Measurements from ENCODE around the gene CDS1. TPM values are rescaled to one million over a fixed set of nuclear protein-coding genes. Genes with fewer than 3 reads are reported as not detected.

Gene CDS1
- total RNA-seq, 4 donors from 2014 or later, result 10.7 to 56.4 (median 43.3) TPM

GRCh38 chr4:84648178-84648577, 65.3 kb downstream of the CDS1 start:
- no peaks in the 10 kb centered on the region for H3K4me1 ChIP-seq
- TF ChIP-seq CTCF (IDR thresholded peaks at IDR 0.05), result no peak
- TF ChIP-seq POLR2A (IDR thresholded peaks at IDR 0.05), result no peak
- H3K4me3 ChIP-seq, result no peak overlapping the region
- no peak for DNase-seq
- H3K27me3 ChIP-seq, result no peaks in the 10 kb centered on the region
- no peak overlapping the region for H3K27ac ChIP-seq
- H3K36me3 ChIP-seq, result peaks cover 0 to 6% (median 0%) of the 10 kb centered on the region in 3 donors
- no peaks in the 10 kb centered on the region for H3K9me3 ChIP-seq

GRCh38 chr4:84648863-84649647, 66.1 kb downstream of the CDS1 start:
- H3K27ac ChIP-seq, result no peak overlapping the region
- no peaks in the 10 kb centered on the region for H3K36me3 ChIP-seq
- no peaks in the 10 kb centered on the region for H3K4me1 ChIP-seq
- no peak for DNase-seq
- no peaks in the 10 kb centered on the region for H3K9me3 ChIP-seq
- no peak overlapping the region for H3K4me3 ChIP-seq
- TF ChIP-seq POLR2A (IDR thresholded peaks at IDR 0.05) (no peak), CTCF (IDR thresholded peaks at IDR 0.05) (no peak)
- no peaks in the 10 kb centered on the region for H3K27me3 ChIP-seq

- H3K4me1 ChIP-seq, result no peaks in the 10 kb centered on the region
Measured at GRCh38 chr4:84651499-84651898, 68.6 kb downstream of the CDS1 start.

GRCh38 chr4:84652478-84652877, 69.6 kb downstream of the CDS1 start:
- no peak for DNase-seq
- Histone ChIP-seq H3K27me3 (no peaks in the 10 kb centered on the region), H3K9me3 (no peaks in the 10 kb centered on the region), H3K36me3 (no peaks in the 10 kb centered on the region), H3K4me1 (no peaks in the 10 kb centered on the region), H3K4me3 (no peak overlapping the region), H3K27ac (no peak overlapping the region)
- TF ChIP-seq POLR2A (IDR thresholded peaks at IDR 0.05) (no peak), CTCF (IDR thresholded peaks at IDR 0.05) (no peak)

More at GRCh38 chr4:84651499-84651898, 68.6 kb downstream of the CDS1 start:
- TF ChIP-seq CTCF (IDR thresholded peaks at IDR 0.05), result no peak
- no peaks in the 10 kb centered on the region for H3K9me3 ChIP-seq
- DNase-seq, result no peak
- no peak overlapping the region for H3K4me3 ChIP-seq
- H3K27me3 ChIP-seq, result no peaks in the 10 kb centered on the region
- no peaks in the 10 kb centered on the region for H3K36me3 ChIP-seq
- H3K27ac ChIP-seq, result no peak overlapping the region

- TF ChIP-seq CTCF (IDR thresholded peaks at IDR 0.05) (no peak), POLR2A (IDR thresholded peaks at IDR 0.05) (no peak)
- Histone ChIP-seq H3K27me3 (no peaks in the 10 kb centered on the region), H3K9me3 (no peaks in the 10 kb centered on the region), H3K36me3 (no peaks in the 10 kb centered on the region), H3K4me3 (no peak overlapping the region), H3K27ac (peak overlapping the region in 2 of 4 donors; percentile 15 to 43), H3K4me1 (peaks cover 0 to 19% (median 0%) of the 10 kb centered on the region in 4 donors)
- DNase-seq, result no peak
Measured at GRCh38 chr4:84660606-84661005, 77.7 kb downstream of the CDS1 start.
